KG1 (cell line): ENCODE results near the gene DDIT4.

Experiments used
- DNase-seq: peaks from one replicate; lab custom pipeline; 2025; lab: John Stamatoyannopoulos, UW

Gene DDIT4

DNA sequence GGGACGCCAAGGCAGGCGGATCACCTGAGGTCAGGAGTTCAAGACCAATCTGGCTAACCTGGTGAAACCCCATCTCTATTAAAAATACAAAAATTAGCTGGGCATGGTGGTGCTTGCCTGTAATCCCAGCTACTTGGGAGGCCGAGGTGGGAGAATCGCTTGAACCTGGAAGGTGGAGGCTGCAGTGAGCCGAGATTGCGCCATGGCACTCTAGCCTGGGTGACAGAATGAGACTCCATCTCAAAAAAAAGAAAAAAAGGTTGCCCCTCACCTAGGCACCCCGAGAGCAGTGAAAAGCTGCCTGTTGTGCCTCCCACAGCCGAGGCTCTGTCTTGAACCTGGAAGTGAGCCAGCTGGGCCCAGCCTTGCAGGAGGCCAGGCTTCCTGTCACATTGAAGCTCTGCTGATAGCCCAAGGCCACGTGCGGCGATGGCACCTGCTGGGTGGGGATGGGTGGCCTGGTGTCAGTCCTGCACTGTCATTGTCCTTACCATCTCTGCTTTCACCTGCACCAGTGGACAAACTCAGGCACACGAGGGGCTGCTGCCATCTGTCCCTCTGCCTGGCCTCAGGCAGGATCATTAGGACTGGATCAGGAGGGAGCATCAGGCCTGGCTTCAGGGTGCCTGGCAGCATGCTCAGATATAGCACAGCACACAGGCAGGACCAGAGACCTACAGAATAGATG is 43.2 kb downstream of the DDIT4 start:
- DNase-seq, result no peak

DNA sequence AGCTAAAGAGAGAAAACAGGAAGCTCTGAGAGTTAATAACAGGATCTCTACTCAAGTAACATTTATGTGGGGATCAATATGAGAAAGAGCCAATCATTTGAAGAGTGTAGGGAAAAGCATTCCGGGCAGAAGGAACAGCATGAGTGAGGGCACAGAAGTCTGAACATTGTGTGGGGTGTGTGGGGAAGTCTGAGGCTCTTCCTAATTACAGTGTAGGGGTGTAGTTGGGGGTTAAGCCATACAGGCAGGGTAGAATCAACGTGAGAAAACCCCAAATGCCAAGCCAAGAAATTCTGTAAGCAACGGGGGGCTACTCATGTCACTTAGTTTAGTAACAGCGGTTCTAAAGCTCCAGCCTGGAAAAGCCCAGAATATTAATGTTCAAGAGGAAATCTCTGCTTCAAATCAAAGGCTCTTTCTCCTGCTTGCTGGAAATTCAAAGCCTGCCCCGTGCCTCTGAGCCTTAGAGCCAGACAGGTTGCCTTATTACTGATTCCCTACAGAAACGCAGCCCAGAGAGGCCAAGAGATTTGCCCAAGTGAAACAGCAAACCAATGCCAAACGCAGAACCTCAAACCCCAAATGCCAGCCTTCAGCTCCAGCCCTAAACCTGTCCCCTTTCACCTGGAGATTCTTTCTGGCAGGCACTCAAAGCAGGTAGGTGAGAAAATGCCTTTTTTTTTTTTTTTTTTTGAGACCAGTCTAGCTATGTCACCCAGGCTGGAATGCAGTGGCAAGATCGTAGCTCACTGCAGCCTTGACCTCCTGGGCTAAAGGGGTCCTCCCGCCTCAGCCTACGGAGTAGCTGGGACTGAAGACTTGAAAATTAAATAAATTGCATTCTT is 44.9 kb downstream of the DDIT4 start:
- no peak for DNase-seq

DNA sequence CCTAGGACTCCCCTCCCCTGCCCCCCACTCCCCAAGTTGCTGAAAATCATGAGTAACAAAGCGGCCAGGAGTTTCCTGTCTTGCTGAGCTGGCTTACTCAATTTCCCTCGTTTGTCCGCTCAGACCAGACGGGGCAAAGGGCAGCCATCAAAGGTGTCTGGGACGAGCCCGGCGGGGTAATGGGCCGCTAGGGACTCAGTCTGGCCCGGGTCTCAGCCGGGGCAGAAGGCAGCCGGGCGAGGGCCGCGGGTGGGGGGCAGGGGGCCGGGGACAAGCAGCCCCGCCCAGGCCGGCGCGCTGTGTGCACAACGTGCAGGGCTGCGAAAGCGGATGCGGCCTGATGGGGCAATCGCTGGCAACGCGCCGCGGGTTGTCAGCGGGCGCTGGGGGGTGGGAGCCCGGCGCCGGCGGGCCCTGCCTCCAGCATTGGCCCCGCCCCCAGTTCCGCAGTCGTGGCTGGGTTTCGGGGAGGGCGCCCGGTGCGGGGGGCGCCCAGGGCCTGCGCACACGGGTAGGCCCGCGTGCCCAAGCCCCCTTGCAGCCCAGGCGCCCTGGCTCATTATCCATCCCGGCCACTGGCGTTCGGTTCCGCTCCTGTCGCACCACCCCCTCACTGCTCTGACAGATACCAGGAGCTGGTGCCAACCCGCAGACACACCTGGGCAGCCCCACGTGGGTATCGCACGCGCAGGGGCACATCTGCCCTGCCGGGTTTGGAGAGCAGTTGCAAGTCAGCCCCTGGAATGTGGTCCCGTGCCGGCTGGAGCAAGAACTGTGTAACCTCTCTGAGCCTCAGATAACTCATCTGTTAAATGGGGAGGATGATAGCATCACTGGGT is 45.9 kb downstream of the DDIT4 start:
- peak; percentile 85 for DNase-seq

DNA sequence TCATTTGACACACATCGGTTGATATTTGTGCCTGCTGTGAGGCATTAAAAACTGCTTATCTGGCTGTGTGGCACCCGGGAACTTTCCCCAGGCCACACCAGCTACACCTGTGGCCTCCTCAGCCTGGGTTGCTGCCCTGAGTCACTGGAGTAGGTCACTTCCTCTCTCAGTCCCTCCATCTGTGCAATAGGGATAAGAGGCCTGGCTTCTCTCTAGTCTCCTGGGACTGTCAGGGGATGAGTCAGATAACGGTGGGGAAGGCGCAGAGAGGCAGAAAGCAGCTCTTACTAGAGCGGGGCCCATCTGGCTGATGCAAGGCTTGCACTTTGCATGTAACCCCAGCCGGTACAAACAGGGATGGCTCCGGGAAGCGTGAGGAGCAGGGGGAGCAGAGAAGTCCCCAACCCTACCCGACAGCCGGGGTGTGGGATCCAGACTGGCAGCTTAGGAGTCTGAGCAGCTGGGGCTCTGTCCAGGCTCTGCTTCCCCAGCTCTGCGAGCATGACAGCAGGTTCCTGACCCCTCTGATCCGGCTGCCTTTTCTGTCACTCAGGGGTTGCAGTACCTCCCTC is 47.0 kb downstream of the DDIT4 start:
- DNase-seq, result peak; percentile 83

DNA sequence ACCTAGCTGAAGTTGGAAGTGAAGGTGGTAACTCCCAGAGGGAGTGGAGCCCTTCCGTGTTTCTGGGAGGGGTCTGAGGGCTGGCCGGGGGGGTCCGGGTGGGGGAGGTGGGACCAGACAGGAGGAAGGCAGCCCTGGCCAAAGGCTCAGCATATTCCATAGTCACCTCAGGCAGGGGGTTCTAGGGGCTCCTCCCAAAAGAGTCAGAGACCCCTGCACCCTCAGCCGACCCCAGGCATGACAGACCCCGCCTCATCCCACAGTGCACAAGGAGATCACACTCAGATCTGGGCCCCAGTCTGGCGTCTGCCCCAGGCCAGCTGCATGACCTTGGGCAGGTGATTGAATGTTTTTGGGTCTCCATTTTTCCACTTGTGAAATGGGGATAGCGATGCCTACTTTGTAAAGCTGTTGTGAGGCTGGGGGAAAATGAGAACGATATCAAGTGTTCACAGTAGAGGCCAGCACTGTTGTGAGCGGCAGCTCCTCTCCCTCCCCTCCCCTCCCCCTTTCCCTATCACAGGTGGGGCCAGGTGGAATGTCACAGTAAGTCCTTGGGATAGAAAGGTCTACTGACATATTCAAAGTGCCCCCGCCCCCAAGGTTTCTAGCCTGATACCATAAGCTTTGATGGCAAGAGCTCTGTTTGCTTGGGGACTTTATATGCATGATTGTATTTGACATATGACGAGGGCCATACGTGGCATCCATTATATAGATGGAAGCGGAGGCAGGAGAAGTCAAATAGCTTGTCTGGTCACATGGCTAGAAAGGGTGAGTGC is 47.7 kb downstream of the DDIT4 start:
- DNase-seq, result no peak

DNA sequence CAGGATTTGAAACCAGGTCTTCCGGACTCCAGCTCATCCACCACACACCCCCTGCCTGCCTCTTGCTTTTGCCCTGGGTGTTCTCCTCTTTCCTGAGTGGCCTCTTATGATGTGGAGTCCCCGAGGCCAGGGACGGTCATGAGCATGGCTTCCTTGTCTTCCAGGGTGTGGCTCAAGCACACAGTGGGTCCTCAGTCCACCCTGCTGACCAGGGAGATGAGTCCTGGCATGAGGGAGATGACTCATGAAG is 48.2 kb downstream of the DDIT4 start:
- no peak for DNase-seq

DNA sequence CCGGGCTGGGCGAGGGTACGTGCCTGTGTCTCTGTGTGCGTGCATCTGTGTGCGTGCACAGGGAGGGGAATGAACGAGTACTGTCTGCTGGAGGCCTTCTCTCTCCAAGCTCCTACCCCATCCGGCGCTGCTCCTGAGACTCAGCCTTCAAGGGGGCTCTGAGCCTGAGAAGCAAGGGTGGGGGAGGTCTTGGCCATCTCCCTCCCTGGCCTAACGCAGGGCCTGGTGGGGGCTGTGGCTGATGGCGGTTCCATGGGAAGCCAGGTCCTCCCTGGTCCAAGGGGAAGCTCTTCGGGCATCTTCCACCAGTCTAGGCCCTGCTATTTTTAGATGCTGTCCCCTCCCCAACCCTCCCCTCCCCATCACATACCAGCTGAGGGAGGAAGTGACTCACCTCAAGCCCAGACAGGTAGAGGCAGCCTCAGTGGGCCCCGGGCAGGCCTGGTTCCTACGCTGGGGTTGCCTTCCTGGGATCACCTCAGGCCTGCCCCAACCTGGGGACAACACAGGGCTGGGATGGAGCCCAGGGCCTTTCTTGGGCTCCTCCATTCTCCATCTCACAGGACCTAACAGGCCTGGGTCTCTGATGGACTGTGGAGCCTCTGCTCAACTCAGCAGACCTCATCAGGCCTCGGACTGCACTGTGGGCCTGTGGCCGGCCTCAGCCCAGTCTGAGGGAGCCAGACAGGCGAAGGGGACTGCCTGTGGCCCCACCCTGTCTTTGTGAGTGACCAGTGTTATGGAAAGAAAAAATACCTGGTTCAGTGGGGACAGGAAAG is 48.7 kb downstream of the DDIT4 start:
- no peak for DNase-seq

DNA sequence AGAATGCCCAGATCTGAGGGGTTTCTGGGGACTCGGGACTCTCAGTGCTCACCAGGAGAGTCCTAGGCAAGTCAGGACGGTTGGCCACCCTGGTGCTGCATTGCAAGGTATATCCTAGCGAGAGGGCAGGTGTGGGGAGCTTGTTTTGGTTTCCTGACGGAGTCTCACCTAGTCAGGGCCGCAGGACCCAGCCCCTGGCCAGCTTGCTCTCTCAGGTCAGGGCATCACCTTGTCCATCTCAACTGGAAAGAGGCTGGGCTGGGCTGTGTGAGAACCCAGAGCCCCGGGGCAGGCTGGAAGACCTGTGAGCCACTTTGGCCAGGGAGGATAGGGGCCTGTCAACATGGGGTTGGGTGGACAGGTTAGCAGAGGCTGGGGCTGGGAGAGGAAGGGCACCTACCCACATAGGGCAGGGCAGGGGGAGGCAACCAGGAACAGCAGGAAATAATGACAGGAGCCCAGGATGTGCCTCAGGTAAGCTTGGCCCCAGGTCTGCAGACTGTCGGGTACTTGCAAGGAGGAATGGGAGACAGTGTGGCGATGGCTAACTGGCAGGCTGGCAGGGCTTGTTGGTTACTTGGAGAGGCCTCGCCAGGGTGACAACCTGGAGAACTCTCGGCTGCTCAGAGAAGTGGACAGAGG is 49.5 kb downstream of the DDIT4 start:
- DNase-seq, result no peak

DNA sequence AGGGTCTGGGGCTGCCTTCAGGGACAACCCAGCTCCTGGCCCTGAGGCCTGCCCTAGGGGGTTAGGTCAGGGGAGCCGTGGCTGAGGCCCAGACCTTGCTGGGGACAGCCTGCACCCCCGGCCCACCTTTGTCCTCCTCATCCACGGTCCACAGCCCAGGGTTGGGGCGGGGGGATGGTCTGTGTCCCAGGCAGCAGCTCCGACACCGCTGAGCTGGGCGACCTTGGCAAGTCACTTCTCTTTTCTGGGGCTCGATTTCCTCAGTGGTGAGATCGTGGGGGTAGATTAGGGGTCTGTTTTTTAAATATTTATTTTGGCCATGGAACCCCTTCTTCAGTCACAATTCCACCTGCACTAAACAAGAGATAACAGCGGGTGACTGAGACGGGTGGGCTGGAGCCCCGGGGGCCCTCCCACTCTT is 50.1 kb downstream of the DDIT4 start:
- peak; percentile 45 for DNase-seq
